ENCODE data around the gene WDR4.
A peak's percentile ranks its signal among the peaks of the same experiment; 100 is the strongest.
"Not testable (repeated sequence)": the region's sequence is repeated elsewhere in the genome, so short reads cannot be mapped to it uniquely, and the experiment has no call there.

Gene WDR4

DNA sequence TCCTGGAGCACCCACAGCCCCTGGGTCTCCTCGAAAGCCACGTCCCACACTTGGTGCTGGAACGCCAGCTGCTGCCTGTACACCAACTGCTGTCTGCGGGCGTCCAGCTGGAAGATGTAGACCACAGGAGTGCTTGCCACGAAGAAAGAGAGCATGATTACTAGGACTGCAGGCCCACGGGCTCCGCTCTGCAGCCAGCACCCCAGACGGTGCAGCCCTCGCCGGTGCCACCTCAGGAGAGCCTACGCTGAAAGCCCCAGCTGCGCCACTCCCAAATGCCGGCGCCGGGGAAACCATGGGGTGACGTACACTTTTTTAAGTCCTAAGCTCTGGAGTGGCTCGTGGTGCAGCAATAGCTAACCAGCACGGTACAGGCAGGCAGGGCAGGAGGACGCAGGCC is 25.7 kb downstream of the WDR4 start:
- DNase-seq (ENCODE audit: low read depth, low spot score), result no peak

DNA sequence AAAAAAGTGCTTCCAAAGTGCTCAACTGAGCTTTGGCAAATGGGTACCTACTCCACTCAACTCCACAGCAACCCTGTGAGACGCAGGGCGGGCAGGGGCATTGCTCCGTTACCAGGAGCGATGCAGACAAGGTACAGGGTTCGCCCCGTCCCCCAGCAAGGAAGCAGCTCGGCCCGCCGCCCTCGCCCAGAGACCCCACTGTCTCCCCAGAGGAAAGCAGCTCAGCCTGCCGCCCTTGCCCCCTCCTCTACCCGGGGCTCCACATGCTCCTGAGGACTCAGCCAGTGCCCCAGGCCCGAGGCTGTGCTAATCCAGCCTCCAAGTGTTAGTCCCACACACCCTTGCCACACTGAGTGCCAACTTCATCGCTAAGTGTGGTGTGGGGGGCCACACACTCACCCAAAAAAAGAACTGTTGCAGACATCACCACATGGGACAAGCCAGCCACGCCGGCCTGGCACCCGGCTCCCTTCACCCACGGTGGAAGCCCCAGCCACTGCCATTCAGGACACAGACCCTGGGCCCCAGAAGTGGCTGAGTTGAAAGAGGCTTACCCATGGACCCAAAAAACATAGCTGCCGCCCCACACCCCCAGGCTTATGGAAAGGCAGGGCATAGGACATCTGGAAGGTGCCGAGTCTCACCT is 26.3 kb downstream of the WDR4 start:
- DNase-seq (ENCODE audit: low read depth, low spot score), result no peak

DNA sequence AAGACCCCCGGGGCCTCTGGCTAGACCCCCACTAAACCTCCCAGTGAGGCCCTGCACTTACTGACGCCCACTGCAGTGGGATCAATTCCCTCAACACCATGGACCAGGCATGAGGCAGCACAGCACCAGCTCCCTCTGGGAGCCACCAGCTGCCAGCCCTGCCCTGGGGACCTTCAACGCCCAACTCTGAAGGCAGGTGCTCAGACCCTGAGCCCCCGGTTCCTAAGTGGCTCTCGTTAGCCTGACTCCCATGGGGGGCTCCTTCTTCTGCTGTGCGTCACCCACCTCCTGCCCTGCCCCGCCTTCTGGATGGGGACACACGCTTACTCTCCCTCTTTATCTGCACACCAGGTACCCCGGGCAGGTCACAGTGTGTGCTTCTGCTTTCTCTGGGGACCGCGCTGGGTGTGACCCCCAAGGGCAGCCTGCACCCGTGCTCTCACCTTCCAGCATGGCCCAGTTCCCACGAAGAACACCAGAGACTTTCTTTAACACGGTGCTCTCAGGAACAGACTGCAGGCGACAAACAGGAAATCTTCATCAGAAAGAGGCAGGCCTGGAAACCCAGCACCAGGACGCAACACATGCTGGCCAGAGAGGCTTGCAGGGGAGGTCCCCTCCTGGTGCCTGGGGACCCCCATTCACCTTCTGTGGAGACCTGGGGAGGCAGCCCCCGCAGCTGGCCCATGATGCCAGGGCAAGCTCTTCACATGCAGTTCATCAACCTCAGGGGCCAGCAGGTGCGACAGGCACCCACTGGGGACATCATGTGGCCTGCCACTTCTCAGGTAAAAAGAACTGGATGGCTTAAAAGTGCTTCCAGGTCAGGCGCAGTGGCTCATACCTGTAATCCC is 27.3 kb downstream of the WDR4 start:
- no peak for DNase-seq (ENCODE audit: low read depth, low spot score)

DNA sequence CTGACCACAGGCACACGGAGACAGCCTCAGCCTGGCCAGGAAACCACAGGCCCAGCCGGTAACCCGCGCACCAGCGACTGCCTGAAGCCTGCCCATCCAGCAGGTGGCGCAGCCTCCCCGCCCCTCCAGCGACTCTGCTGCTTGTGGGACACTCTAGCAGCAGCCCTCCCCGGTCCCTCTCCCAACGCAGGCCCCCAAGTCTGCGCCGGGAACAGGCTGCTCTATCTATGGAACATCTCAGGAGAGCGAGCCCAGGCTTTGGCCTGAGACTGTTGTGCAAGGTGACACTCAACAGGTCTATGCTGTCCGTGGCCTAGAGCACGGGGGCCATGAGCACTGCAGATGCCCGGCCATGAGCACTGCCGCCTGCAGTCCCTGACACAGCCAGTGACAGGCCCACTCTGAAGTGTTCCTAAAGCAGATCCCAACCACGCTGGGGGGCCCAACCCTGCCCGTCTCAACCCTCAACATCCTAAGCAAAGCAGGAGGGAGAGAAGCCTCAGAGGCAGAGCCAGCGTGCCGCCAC is 28.4 kb downstream of the WDR4 start:
- DNase-seq (ENCODE audit: low read depth, low spot score), result peak; percentile 76

DNA sequence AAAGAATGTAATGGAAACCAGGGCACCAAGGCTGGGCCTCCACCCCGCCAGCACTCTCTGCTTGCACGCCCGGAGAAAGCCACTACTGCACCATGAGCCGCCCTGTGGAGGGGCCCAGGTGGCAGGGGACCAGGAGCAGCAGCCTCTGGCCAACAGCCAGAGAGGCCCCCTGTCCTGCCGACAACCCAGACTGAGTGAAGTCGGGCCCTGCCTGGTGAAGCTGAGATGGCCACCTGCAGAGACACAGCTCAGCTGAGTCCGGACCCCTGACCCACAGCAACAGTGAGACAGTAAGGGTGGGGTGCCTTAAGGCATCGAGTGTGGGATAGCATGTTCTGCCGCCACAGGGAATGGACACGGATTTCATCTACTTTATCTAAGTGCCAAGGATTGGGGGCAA is 28.9 kb downstream of the WDR4 start:
- DNase-seq (ENCODE audit: low read depth, low spot score), result no peak

DNA sequence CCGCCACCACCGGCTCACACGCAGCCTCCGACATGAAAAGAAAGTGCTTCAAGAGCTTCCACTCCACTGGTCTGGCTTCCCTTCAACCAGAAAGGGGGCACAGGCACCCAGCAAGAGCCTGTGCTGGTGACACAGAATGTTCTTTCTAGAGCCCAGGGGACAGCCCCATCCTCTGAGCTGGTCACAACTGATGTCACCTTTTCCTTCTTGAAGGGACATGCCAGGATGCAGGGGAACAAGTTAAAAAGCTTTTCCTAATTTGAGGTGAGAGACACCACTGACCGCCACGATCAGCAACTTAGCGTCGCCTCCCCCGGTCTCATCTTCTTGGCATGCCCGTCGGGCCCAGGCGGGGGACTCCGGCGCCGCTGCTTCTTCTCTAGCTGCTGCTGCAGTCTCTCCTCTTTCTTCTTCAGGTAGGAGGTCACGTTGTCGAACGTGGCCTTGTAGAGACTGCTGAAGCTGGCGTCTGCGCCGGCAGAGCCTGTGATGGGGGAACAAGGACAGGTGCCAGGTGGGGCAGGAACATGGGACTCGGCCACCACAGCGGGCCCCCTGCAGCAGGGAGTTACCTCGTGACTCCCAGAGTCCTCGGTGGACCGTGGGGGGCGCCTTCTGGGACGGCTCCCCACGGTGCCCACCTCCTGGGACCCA is 29.5 kb downstream of the WDR4 start:
- no peak for DNase-seq (ENCODE audit: low read depth, low spot score)

DNA sequence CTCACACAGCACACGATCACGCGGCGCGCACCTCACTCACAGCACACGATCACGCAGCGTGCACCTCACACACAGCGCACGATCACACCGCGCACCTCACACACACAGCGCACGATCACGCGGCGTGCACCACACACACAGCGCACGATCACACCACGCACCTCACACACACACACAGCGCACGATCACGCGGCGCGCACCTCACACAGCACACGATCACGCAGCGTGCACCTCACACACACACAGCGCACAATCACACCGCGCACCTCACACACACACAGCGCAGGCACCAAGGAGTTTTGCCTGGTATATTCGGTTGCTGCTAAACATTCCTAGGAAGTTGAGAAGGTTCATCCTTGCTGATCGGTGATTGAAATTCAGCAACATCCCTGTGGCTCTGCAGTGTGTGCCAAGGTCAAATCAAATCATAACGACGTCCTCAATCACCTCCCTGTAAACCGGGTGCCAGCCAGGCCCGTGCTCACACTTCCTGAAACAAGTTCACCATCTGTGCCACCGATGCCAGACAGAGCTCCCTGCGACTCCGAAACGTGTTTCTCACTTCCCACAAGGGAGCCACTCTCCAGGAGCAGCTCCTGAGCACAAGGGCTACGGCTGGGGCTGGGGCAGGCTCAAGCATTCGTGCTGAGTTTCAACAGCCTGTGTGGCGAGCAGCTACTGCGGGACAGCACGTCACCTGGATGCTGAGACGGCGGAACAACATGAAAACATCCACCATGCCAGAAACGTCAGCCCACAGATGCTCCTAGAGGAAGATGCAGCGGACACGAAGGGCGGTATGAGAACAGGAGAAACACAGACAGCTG is 30.2 kb downstream of the WDR4 start:
- no peak for DNase-seq (ENCODE audit: low read depth, low spot score)

DNA sequence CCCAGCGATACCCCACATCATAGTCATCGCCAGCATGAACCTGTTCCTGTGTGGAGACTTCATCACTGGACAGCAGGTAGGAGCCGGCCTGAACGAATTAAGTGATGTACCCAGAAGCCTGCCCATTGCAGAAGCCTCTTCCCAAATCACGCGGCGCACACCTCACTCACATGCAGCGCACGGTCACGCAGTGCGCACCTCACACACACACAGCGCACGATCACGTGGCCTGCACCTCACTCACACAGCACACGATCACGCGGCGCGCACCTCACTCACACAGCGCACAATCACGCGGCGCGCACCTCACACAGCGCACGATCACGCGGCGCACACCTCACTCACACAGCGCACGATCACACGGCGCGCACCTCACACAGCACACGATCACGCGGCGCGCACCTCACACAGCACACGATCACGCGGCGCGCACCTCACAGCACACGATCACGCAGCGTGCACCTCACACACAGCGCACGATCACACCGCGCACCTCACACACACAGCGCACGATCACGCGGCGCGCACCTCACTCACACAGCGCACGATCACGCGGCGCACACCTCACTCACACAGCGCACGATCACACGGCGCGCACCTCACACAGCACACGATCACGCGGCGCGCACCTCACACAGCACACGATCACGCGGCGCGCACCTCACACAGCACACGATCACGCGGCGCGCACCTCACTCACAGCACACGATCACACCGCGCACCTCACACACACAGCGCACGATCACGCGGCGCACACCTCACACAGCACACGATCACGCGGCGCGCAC is 31.0 kb downstream of the WDR4 start:
- not testable (repeated sequence) for DNase-seq (ENCODE audit: low read depth, low spot score)

DNA sequence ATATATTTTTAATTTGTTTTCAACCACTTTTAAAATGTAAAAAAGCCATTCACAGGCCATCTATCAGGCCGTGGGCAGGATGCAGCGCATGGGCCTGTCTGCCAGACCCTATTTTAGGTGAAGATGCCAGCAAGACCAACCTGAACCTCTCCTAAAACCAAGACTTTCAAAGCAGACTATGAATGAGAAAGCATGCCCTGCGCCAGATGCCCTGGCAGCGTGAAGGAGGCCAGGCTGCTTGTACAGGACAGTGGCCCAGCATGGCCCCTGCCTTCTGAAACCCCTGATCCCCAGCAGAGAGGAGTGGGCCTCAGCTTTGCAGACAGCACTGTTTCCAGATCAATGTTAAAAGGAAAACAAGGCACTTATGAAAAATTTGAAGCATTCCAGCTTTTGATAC is 31.6 kb downstream of the WDR4 start:
- no peak for DNase-seq (ENCODE audit: low read depth, low spot score)

DNA sequence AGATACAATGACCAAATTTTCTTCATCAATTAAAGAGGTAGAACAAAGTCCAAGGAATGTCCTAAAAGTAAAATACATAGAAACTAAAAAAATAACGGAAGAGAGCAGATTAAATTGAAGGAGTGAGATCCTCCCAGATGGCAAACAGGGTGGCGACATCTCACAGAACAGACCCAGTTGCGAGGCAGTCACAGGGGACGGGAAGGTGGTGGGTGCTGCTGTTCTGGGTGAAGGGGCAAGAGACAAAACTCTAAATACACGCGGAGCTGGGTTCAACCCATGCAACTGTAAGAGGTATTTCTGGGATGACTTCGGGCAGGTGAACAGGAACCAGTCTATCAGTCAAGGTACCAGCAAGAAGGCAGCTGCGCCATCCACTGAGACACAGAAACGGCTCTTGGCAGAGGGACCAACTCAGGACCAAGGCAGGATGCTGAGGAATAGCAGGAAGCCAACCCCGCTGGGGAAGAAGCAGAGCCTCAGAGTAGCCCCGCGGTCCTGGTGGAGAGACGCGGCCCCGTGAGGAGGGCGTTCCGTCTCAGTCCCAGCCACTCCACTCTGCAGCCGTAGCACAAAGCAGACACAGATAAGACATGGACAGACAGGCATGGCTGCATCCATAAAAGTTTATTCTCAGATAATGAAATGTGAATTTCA is 32.2 kb downstream of the WDR4 start:
- DNase-seq (ENCODE audit: low read depth, low spot score), result no peak

DNA sequence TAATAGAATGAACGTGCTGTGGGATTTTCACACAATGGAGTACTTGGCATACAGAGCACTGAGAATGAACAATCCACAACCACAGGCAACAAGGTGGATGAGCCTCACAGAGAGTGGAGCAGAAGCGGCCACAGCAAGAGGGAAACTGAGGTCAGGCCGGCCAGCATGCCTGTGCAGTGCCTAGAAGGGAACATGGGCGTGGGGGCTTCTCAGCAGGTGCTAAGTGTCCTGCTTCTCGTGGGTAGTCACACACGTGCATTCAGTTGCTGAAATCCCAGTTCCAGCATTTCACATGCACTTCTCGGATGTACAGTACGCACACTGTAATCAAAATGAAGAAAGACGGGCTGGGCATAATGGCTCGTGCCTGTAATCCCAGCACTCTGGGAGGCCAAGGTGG is 33.1 kb downstream of the WDR4 start:
- no peak for DNase-seq (ENCODE audit: low read depth, low spot score)

DNA sequence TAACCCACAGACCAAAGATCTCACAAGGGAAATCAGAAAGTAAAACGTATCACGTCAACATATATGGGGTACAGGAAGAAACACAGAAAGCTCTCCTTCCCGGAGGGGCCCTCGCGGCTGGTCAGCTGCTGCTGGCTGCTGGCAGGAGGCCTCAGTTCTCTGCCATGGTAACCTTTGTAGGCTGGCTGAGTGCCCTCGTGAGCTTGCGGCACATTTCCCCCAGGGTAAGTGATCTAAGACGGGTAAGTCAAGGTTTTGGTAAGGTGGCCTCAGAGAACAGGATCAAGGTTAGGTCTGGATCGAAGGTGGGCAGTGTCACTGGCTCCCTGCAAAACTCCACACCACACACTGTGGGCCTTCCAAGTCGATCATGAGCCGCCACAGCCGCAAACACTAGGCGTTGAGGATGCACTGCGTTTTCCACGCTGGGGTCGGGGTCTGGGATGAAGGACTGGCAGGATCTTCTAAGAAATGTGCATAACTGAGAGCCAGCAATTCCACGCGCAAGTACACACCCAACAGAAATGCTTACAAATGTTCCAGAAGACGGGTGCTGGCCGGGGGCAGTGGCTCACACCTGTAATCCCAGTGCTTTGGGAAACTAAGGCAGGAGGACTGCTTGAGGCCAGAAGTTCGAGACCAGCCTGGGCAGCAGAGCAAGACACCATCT is 33.9 kb downstream of the WDR4 start:
- no peak for DNase-seq (ENCODE audit: low read depth, low spot score)

DNA sequence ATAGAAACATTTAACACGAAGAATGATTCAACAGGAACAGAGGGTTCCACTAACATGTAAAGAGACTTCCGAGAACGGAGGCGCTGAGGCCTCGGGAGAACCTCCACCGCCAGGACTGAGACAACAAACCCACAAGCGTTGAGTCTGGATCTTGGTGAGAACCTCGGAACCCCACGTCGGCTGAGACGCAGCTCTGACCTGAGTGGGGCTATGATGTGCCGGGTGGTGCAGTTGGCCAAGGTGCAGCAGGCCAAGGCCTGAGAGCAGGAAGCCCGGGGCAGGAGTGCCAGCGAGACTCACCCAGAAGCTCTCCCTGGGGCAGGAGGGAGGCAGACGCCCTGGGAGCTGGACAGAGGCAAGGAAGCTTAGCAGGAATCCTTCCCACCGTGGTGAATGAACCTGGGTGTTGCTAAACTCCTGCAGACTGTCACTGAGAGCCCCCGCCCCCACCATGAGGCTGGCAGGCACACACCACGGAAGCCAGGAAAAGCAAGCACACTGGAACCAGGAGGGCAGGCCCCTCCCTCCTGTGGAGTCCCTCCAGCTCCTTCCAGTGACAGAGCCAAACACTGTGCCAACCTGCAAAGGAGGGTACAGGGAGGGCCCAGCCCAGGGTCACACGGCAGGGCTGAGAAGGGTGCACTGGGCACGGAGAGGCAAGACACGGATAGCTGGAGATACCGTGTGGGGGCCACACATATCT is 34.8 kb downstream of the WDR4 start:
- no peak for DNase-seq (ENCODE audit: low read depth, low spot score)

DNA sequence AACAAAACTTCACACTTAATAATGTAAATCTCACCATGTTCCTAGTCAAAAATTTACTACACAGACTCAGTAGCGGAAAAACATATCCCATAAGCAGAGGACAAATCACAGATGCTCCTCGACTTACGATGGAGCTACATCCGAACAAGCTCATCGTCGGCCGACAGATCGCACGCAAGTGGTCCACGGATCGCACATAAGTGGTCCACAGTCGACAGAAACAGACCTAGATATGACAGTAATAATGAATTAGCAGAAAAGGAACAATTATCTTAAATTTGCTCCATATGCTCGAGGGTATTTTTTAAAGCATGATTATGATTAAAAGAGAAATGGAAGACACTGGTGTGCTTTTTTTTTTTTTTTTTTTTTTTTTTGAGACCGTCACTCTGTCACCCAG is 36.3 kb downstream of the WDR4 start:
- DNase-seq (ENCODE audit: low read depth, low spot score), result no peak

DNA sequence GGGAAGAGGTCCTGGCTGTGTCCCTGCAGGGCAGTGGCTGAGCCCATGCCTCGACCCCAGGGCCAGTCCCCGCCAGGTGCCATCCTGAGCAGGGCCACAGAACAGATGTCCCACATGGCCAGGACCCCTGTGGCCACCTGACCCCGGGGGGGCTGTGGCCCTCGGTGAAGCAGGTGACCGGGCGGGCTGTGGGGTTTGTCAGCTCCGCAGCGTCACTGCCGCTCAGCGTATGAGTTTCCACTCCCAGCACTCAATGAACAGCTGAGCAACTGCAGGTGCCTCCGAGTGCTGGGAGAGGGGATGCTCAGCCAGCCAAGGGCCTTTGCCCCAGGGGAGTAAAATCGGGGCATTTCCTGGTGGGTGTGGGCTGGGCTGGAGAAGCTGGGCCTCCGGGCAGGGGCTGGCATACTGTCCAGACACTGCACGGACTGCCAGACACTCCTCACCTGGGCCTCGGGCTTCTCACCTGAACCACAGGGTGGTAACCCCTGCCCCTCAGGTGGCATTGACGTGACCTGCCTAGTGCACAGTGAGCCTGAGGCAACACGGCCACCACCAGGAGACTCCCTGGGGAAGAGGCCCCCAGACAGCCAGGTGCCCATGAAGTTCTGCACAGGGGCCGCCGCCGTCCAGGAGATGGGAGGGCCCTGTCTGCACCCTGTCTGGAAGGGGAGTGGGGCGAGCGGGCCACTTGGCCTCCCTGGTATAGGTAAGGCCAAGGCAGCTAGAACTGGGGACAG is 37.3 kb downstream of the WDR4 start:
- DNase-seq (ENCODE audit: low read depth, low spot score), result not testable (repeated sequence)

DNA sequence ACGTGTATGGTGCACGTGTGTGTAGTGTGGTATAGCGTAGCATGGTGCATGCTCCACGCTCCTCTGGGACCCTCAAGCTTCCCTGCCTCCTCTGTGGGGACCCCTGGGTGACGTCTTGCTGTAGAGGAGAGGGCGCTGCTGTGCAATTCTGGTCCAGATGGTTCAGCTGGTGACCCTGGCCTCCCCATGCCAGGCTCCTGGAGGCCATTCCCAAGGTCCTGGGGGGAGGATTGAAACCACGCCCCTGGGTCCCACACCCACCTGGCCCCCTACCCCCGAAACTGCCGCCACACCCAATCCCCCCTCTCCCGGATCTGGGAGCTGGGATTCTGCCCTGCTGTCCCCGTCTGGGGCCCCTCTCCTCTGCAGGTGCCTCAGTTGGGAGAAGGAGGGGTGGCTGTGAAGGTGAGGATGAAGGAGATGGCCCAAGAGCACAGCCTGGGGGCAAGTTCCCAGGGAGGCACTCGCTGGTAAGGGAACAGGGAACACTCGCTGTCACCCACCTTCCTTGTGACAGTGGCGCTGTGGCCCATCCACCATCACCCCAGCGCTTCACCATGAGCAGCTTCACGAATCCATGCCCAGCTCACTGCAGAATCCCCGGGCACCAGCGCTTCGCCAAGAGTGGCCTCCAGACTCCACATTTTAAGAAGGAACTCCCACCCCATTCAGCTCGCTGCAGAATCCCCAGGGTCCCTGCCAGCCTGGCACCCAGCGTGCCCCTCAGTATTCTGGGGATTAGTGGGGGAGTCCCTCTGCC is 38.0 kb downstream of the WDR4 start:
- DNase-seq (ENCODE audit: low read depth, low spot score), result no peak

DNA sequence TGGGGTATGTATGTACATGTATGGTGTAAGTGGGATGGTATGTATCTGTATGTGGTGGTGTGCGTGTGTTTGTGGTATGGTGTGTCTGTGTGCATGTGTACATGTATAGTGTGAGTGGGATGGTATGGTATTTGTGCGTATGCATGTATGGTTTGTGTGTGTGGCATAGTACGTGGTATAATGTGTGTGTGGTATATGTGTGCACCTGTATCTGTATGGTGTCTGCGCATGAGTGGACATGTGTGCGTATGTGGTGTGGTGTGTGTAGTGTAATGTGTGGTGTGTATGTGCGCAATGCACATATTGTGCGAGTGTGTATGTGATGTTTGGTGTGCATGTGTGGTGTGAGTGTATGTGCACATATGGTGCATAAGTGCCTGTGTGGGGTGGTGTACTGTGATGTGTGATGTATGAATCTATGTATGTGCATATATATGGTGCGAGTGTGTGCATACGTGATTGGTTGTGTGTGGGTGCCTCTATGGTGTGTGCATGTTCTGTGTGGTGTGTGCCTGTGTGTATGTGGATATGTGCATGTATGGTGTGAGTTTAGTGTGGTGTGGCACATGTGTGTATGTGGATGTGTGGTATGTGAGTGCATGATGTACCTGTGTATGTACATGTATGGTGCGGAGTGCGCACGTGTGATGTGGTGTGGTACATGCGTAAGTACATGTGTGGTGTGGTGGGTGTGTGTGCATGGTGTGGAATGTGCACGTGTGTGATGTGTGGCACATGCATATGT is 38.8 kb downstream of the WDR4 start:
- no peak for DNase-seq (ENCODE audit: low read depth, low spot score)

Data from ELF-1 (cell line).